Epithelial cell of esophagus (primary cell): ENCODE data around the gene AUTS2.

ENCODE experiments used
- DNase-seq: peaks from one replicate; pipeline ENCODE4 v3.0.0; 2010; ENCODE audit warnings: low read depth
- H3K4me3 ChIP-seq: 2 replicates; pipeline ENCODE4 v1.5.1; 2011; ENCODE audit warnings: mild to moderate bottlenecking, low read length, control low read depth
- TF ChIP-seq, protein P1 (sequence below): IDR thresholded peaks from 2 replicates; pipeline ENCODE4 v1.5.1; 2011; ENCODE audit warnings: low read depth, mild to moderate bottlenecking, low read length, control low read depth, inconsistent platforms; ENCODE audit not compliant: insufficient read depth; ENCODE audit errors: missing control alignments

The AUTS2 gene

DNA sequence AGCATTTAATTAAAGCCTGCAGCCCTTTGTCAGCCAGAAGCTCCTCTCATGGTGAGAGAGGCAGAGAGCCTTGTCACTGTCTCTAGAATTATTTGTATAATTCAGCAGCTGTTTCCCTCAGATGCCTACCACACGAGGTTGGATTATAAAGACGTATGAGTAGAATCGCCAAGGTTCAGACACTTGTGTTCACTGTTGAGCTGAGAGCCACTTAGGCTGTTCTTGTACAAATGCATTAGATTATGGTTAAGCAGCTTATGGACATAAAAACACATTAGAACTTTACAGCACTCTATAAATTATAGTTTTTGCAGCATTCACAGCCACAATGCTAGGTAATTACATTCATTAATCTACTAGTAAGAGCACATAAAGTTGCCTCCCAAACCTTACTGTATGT is 282.6 kb downstream of the AUTS2 start:
- TF ChIP-seq, protein P1, sequence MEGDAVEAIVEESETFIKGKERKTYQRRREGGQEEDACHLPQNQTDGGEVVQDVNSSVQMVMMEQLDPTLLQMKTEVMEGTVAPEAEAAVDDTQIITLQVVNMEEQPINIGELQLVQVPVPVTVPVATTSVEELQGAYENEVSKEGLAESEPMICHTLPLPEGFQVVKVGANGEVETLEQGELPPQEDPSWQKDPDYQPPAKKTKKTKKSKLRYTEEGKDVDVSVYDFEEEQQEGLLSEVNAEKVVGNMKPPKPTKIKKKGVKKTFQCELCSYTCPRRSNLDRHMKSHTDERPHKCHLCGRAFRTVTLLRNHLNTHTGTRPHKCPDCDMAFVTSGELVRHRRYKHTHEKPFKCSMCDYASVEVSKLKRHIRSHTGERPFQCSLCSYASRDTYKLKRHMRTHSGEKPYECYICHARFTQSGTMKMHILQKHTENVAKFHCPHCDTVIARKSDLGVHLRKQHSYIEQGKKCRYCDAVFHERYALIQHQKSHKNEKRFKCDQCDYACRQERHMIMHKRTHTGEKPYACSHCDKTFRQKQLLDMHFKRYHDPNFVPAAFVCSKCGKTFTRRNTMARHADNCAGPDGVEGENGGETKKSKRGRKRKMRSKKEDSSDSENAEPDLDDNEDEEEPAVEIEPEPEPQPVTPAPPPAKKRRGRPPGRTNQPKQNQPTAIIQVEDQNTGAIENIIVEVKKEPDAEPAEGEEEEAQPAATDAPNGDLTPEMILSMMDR, result no peak
- DNase-seq, result no peak
- no peak overlapping the region for H3K4me3 ChIP-seq

DNA sequence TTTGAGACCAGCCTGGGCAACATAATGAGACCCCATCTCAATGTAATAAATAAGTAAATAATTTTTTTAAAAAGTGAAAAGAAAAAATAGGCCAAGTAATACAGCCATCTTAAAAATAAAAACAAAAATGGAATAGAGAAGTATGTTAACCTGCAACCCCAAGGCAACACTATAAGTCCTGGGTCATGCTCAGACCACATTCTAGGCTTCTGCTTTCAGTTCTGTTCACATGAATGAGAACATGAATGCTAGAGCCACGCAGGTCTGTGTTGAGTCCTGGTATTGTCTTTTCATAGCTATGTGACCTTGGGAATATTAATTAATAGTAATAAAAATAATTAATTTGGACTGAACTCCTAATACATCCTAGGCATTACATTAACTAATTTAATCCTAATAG is 284.0 kb downstream of the AUTS2 start:
- H3K4me3 ChIP-seq, result no peak overlapping the region
- TF ChIP-seq, protein P1, result no peak
- DNase-seq, result no peak

DNA sequence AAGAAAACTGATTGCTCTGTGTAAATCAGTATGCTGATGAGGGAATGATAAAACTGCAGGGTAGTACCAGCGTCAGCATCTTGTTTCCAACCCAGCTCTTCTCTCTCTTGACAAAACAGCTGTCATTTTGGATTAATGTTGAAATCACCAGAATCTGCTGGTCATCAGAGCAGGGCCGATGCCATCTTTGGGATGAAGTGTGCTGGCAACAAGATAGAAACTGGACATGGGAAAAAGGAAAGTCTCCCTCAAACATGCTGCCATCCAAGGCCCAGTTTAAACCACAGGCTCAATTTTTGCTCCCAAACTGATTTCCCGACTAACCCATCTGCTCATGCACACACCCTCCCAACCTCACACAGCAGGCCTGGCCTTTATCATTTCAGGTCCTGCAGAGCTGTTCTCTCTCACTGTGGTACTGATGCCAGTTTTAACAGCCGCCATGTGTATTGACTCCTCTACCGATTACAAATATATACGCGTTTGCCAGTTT is 285.2 kb downstream of the AUTS2 start:
- H3K4me3 ChIP-seq, result no peak overlapping the region
- TF ChIP-seq, protein P1, result no peak
- no peak for DNase-seq

DNA sequence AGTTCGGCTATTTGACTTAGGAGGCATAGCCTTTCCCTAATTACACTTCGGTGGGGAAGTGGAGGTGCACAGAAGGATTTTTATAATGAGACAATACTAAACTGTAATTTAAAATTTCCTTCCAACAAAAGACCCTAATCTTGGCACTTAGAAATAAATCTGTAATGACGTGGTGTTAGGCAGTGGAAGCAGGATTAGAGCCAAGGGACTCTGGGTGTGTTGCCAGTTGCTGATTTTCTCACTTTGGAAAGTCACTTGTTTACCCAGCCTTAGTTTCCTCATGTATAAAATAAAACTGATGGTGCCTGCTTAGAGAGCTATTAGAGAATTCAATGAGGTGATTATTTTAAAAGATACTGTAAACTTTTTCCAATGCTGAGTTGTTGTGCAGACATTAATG is 287.2 kb downstream of the AUTS2 start:
- no peak overlapping the region for H3K4me3 ChIP-seq
- no peak for DNase-seq
- TF ChIP-seq, protein P1, result no peak

DNA sequence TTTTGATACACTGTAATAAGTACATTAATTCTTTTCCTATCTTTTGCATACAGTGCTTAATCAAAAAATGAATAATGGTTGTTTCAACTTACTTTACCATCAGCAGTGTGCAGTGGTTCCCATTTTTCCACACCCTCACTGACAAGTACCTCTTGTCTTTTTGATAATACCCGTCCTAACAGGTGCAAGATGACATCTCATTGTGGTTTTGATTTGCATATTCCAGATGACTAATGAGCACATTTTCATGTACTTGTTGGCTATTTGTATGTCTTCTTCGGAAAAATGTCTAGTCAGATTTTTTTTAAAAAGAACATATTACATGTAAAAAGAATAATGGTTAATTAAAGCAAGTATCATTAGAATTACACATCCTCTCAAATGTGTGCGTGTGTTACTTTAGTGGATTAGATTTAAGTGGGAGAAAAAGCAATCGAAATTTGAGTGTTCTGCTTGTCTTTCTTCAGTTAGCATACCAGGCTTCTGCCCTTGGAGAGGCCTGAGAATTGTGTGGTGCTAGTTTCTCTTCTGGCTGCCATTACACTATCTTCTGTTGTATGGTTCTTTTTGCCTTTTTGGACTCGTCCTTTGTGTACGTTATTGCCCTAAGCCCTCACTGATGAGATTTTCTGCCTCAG is 291.2 kb downstream of the AUTS2 start:
- TF ChIP-seq, protein P1, result no peak
- no peak for DNase-seq
- H3K4me3 ChIP-seq, result no peak overlapping the region

DNA sequence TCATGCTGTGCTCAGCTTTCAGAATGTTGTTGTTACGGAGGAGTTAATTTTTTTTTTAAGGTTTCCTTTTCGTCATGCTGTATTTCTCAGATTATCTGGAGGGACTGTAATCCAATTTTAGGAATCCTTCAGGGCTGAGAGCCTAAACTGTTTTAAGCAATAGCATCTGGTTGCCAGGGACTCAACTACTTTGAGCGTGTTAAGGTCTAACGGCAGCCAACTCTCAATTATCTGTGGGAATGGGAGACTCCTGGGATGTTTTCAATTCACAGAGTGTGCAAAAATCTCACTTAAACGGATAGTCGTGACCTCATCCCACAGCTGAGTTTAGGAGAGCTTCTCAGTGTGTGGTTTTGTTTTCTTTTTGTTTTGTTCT is 291.7 kb downstream of the AUTS2 start:
- no peak for DNase-seq
- no peak overlapping the region for H3K4me3 ChIP-seq
- TF ChIP-seq, protein P1, result no peak

DNA sequence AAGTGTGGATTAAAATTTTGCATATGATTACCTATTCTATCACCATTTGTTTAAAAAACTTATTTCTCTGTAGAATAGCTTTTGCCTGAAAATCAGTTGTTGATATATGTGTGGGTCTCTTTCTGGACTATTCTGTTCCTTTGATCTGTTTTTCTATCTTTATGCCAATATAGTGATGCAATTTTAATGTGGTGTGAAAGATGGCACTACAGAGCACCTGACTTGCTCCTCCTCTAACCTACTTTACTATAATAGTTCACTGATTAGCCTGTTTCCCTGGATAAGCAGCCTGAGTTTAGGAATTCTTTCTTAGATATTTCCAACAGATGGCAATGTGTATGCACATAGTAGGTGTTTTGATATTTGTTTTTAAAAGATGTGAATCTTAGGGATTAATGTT is 294.5 kb downstream of the AUTS2 start:
- H3K4me3 ChIP-seq, result no peak overlapping the region
- no peak for DNase-seq
- TF ChIP-seq, protein P1, result no peak
